B cell (primary cell): ENCODE results near the gene GMCL2. TPM values are rescaled to one million over a fixed set of nuclear protein-coding genes. Genes with fewer than 3 reads are reported as not detected.

Experiments
- ATAC-seq: fragments of 200-7000 bp; cut with Tn5 transposase; one replicate; pipeline ENCODE4 v1.10.0; 2021; ENCODE audit warnings: low read depth, mild to moderate bottlenecking, moderate number of reproducible peaks, moderate library complexity
- CTCF ChIA-PET: fragments of 350-600 bp; sonication (Branson Sonifier 250); formaldehyde crosslinking; loops from one replicate; lab custom pipeline; 2021; ENCODE audit warnings: antibody characterized with exemption, inconsistent platforms; lab: Charles Lee
- POLR2A ChIA-PET: fragments of 350-600 bp; sonication (Branson Sonifier 250); formaldehyde crosslinking; loops from one replicate; lab custom pipeline; 2021; ENCODE audit warnings: antibody characterized with exemption; lab: Charles Lee
- DNase-seq: peaks from one replicate; pipeline ENCODE4 v3.0.0; 2013
- H2AFZ ChIP-seq: 2 replicates; pipeline ENCODE4 v1.6.1; 2012; ENCODE audit warnings: mild to moderate bottlenecking, low read depth, low read length; ENCODE audit not compliant: insufficient read depth, poor library complexity, severe bottlenecking
- H3K27ac ChIP-seq, 2 donors: 1 replicate in 1 of 2; 2 replicates in 1 of 2; pipeline ENCODE4 v1.5.1; 2012 to 2013; ENCODE audit warnings: low read length in 2 of 2, mild to moderate bottlenecking in 2 of 2, moderate library complexity in 1 of 2
- H3K27me3 ChIP-seq, 4 experiments: fragments of 200-600 bp in 1 of 4; sonication (generic) in 1 of 4; replicated peaks in 1 of 4; 1 replicate in 2 of 4; 2 replicates in 2 of 4; pipeline versions ENCODE4 v1.6.1 to v1.7.0; 2013 to 2016; ENCODE audit warnings: low read length in 3 of 4, mild to moderate bottlenecking in 2 of 4, mixed read lengths in 1 of 4, moderate library complexity in 1 of 4; ENCODE audit not compliant: insufficient read depth in 4 of 4, control insufficient read depth in 3 of 4; ENCODE audit errors: control extremely low read depth in 1 of 4
- H3K36me3 ChIP-seq, 2 experiments: replicated peaks in 1 of 2; 1 replicate in 1 of 2; 2 replicates in 1 of 2; pipeline versions ENCODE4 v1.6.1 to v1.7.1; 2013; ENCODE audit warnings: low read length in 1 of 2; ENCODE audit not compliant: insufficient read depth in 2 of 2, control insufficient read depth in 1 of 2; ENCODE audit errors: control extremely low read depth in 1 of 2, extremely low read depth in 1 of 2
- H3K4me1 ChIP-seq, 2 donors: fragments of 200-600 bp in 1 of 2; sonication (generic) in 1 of 2; 1 replicate in 1 of 2; 2 replicates in 1 of 2; pipeline versions ENCODE4 v1.5.1 to v1.6.1; 2013 to 2017; ENCODE audit warnings: low read length in 2 of 2; ENCODE audit not compliant: control insufficient read depth in 2 of 2, insufficient read depth in 2 of 2
- H3K4me2 ChIP-seq: replicated peaks from 2 replicates; pipeline ENCODE3; 2012; ENCODE audit warnings: mild to moderate bottlenecking, low read depth, low read length; ENCODE audit not compliant: poor library complexity, severe bottlenecking
- H3K4me3 ChIP-seq, 5 experiments: fragments of 200-600 bp in 1 of 5; sonication (generic) in 1 of 5; 1 replicate in 3 of 5; 2 replicates in 2 of 5; pipeline versions ENCODE4 v1.5.1 to v1.7.0; 2011 to 2016; ENCODE audit warnings: low read length in 4 of 5, mild to moderate bottlenecking in 4 of 5, low read depth in 2 of 5, control low read depth in 1 of 5, moderate library complexity in 1 of 5; ENCODE audit not compliant: insufficient read depth in 1 of 5; ENCODE audit errors: control extremely low read depth in 1 of 5, extremely low read depth in 1 of 5
- H3K79me2 ChIP-seq: fragments of 200-600 bp; sonication (generic); one replicate; pipeline ENCODE4 v1.6.0; 2016; ENCODE audit warnings: low read length; ENCODE audit not compliant: control insufficient read depth, insufficient read depth
- H3K9ac ChIP-seq: fragments of 200-600 bp; sonication (generic); 2 replicates; pipeline ENCODE4 v1.6.1; 2017; ENCODE audit warnings: mild to moderate bottlenecking, low read length, moderate library complexity
- H3K9me3 ChIP-seq, 3 donors: one replicate each; pipeline versions ENCODE4 v1.6.1 to v1.7.1; 2013; ENCODE audit warnings: low read length in 2 of 3; ENCODE audit not compliant: control insufficient read depth in 2 of 3, insufficient read depth in 1 of 3; ENCODE audit errors: control extremely low read depth in 1 of 3
- H4K20me1 ChIP-seq: 2 replicates; pipeline ENCODE4 v1.6.0; 2012; ENCODE audit warnings: mild to moderate bottlenecking, low read length; ENCODE audit not compliant: insufficient read depth, control insufficient read depth, poor library complexity, severe bottlenecking
- H3K27ac Mint-ChIP-seq: one replicate; pipeline ENCODE4 v1.8.0; 2021; ENCODE audit warnings: mixed read lengths
- H3K27me3 Mint-ChIP-seq: one replicate; pipeline ENCODE4 v1.8.0; 2021; ENCODE audit warnings: mixed read lengths
- H3K4me1 Mint-ChIP-seq: one replicate; pipeline ENCODE4 v1.8.0; 2021; ENCODE audit warnings: mixed read lengths
- H3K4me3 Mint-ChIP-seq: one replicate; pipeline ENCODE4 v1.8.0; 2021; ENCODE audit warnings: mixed read lengths
- H3K9me3 Mint-ChIP-seq: one replicate; pipeline ENCODE4 v1.8.0; 2022; ENCODE audit warnings: mixed read lengths; ENCODE audit not compliant: insufficient read depth
- EZH2 ChIP-seq: IDR thresholded peaks from 2 replicates; pipeline ENCODE4 v1.6.1; 2012; ENCODE audit warnings: borderline replicate concordance, low read depth, mild to moderate bottlenecking, moderate library complexity, low read length; ENCODE audit not compliant: insufficient read depth, poor library complexity, severe bottlenecking
- WGBS: methylation state at CpG from one replicate; pipeline ENCODE4 v1.1.5; 2013; ENCODE audit warnings: missing lambda C conversion rate; ENCODE audit not compliant: insufficient coverage; 5-methylcytosine and 5-hydroxymethylcytosine counted together
- intact Hi-C: fragments of 100-400 bp; cut with micrococcal nuclease; formaldehyde crosslinking; loops from one replicate; pipeline ENCODE4 v1.10.0; 2022
- polyA plus RNA-seq: library from polyadenylated mRNA; depleted of rRNA; stranded (reverse); fragments of >200 nt; gene quantifications from 2 replicates; pipeline ENCODE4 v1.2.3, GENCODE V29; 2012
- total RNA-seq, 2 donors: library from RNA; stranded (reverse); fragments of 120-200 nt in 1 of 2; gene quantifications; 1 replicate in 1 of 2; 2 replicates in 1 of 2; pipeline versions ENCODE4 v1.2.3 to v1.2.4, GENCODE V29; 2013 to 2022
- TF ChIP-seq, protein P1 (sequence below): fragments of 200-600 bp; IDR thresholded peaks from one replicate; pipeline ENCODE4 v1.8.0; 2022; ENCODE audit warnings: antibody characterized with exemption, mild to moderate bottlenecking

Gene GMCL2
- total and polyA plus RNA-seq, 2 donors (not counting 1 experiment from before 2014, with no cell fraction given), result not detected

DNA sequence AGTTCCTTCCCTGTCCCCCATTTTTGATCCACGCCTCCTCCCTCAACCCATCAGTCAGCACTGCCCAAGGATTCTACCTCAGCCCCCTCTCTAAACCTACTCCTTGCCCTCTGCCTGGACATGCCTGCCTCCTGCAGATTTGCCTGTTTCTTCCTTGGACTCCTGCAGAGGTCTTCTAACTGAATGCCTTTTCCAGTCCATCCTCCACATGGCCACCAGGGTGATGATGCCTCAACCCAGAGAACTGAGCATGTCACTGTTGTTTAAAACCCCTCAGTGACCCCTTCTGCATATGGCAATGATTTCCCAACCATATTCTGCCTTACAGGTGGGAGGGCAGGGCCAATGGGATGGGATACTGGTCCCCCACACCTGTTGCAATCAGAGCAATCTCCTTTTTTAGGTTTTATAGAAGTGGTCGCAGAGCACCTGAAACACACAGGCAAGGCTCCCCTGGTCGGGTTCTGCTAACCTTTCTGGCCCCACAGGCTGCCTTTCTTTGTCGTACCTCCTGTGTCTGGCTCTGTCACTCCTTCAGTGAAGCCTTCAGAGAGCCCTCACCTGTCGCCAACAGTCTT, 36.1 kb upstream of the GMCL2 start:
- Mint-ChIP-seq H3K4me3 (no peak overlapping the region), H3K27me3 (no peaks in the 10 kb centered on the region), H3K4me1 (peaks cover 26% of the 10 kb centered on the region), H3K9me3 (no peaks in the 10 kb centered on the region), H3K27ac (no peak overlapping the region)
- peaks cover 0 to 6% of the 10 kb centered on the region in 2 donors for H3K4me1 ChIP-seq
- no peak overlapping the region for H3K9ac ChIP-seq
- ChIA-PET POLR2A (no interaction called here), CTCF (interaction anchor here (1.0 kb wide), 1 partner anchor 17 kb away, joined by 3 read pairs; no protein-coding TSS in a partner anchor)
- no peak overlapping the region for H2AFZ ChIP-seq
- TF ChIP-seq, protein P1, sequence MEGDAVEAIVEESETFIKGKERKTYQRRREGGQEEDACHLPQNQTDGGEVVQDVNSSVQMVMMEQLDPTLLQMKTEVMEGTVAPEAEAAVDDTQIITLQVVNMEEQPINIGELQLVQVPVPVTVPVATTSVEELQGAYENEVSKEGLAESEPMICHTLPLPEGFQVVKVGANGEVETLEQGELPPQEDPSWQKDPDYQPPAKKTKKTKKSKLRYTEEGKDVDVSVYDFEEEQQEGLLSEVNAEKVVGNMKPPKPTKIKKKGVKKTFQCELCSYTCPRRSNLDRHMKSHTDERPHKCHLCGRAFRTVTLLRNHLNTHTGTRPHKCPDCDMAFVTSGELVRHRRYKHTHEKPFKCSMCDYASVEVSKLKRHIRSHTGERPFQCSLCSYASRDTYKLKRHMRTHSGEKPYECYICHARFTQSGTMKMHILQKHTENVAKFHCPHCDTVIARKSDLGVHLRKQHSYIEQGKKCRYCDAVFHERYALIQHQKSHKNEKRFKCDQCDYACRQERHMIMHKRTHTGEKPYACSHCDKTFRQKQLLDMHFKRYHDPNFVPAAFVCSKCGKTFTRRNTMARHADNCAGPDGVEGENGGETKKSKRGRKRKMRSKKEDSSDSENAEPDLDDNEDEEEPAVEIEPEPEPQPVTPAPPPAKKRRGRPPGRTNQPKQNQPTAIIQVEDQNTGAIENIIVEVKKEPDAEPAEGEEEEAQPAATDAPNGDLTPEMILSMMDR, result no peak
- TF ChIP-seq EZH2, result no peak
- H3K4me2 ChIP-seq, result no peak overlapping the region
- DNase-seq (no peak), ATAC-seq (no peak)
- H3K9me3 ChIP-seq, result no peaks in the 10 kb centered on the region
- 98% methylated on average over 5 of the region's 5 CpGs for WGBS
- no peak overlapping the region for H3K27ac ChIP-seq
- peaks cover 2 to 80% of the 10 kb centered on the region in 2 experiments for H3K36me3 ChIP-seq
- H3K79me2 ChIP-seq, result peaks cover 34% of the 10 kb centered on the region
- no peak overlapping the region for H3K4me3 ChIP-seq
- no peaks in the 10 kb centered on the region for H3K27me3 ChIP-seq
- intact Hi-C loops, result no loop called here
- peaks cover 64% of the 10 kb centered on the region for H4K20me1 ChIP-seq

DNA sequence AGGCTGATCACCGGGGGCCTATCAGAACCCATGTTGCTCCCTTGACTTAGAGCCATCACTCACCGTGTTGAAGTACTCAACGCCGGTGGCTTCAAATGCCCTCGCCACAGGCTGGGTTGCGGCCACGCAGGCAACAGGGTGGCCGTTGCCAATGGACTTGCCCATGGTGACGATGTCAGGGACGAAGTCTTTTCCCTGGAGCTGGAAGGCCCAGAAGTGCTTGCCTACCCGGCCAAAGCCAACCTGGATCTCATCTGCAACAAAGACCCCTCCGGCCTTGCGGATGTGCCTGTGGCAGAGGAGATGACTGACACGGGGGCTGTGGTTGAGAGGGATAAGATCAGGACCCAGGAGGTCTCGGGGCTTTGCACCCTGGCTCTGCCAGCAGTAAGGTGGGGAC, 35.1 kb upstream of the GMCL2 start:
- no peak overlapping the region for H2AFZ ChIP-seq
- ATAC-seq (no peak), DNase-seq (no peak)
- no peaks in the 10 kb centered on the region for H3K27me3 ChIP-seq
- H3K4me1 ChIP-seq, result peaks cover 0 to 2% of the 10 kb centered on the region in 2 donors
- peaks cover 55% of the 10 kb centered on the region for H4K20me1 ChIP-seq
- no peaks in the 10 kb centered on the region for H3K9me3 ChIP-seq
- ChIA-PET CTCF (no interaction called here), POLR2A (no interaction called here)
- H3K9ac ChIP-seq, result no peak overlapping the region
- Mint-ChIP-seq H3K27me3 (no peaks in the 10 kb centered on the region), H3K27ac (no peak overlapping the region), H3K4me3 (no peak overlapping the region), H3K9me3 (no peaks in the 10 kb centered on the region), H3K4me1 (peaks cover 19% of the 10 kb centered on the region)
- WGBS, result over 99% methylated on average over 15 of the region's 15 CpGs
- H3K36me3 ChIP-seq, result peaks cover 0 to 72% of the 10 kb centered on the region in 2 experiments
- H3K4me3 ChIP-seq, result no peak overlapping the region
- intact Hi-C loops, result no loop called here
- no peak overlapping the region for H3K4me2 ChIP-seq
- H3K27ac ChIP-seq, result no peak overlapping the region
- peaks cover 30% of the 10 kb centered on the region for H3K79me2 ChIP-seq
- TF ChIP-seq EZH2, result no peak
- TF ChIP-seq, protein P1, result no peak
